Neuronal stem cell (in vitro differentiated cells): ENCODE data around the gene RGS5.
A peak's percentile ranks its signal among the peaks of the same experiment; 100 is the strongest.

Experiments
- DNase-seq: peaks from one replicate; pipeline ENCODE4 v3.0.0-alpha.2; 2013; ENCODE audit warnings: low spot score
- H2AFZ ChIP-seq: one replicate; pipeline ENCODE4 v1.6.1; 2013; ENCODE audit warnings: mild to moderate bottlenecking, low read length, inconsistent platforms
- H2AK5ac ChIP-seq: 2 replicates; pipeline ENCODE4 v1.6.1; 2013; ENCODE audit warnings: low read depth, mild to moderate bottlenecking, inconsistent platforms, low read length, moderate library complexity, mixed read lengths
- H2BK120ac ChIP-seq: 2 replicates; pipeline ENCODE4 v1.6.1; 2013; ENCODE audit warnings: low read depth, mild to moderate bottlenecking, inconsistent platforms, low read length, moderate library complexity, mixed read lengths
- H2BK12ac ChIP-seq: one replicate; pipeline ENCODE4 v1.6.1; 2013; ENCODE audit warnings: low read length, inconsistent platforms
- H2BK15ac ChIP-seq: 2 replicates; pipeline ENCODE4 v1.6.1; 2013; ENCODE audit warnings: mild to moderate bottlenecking, low read length, inconsistent platforms, mixed read lengths
- H2BK5ac ChIP-seq: one replicate; pipeline ENCODE4 v1.6.1; 2013; ENCODE audit warnings: inconsistent platforms, mild to moderate bottlenecking, low read length, moderate library complexity
- H3K14ac ChIP-seq: one replicate; pipeline ENCODE4 v1.6.1; 2013; ENCODE audit warnings: low read length, inconsistent platforms
- H3K18ac ChIP-seq: 2 replicates; pipeline ENCODE4 v1.6.1; 2013; ENCODE audit warnings: low read length, inconsistent platforms
- H3K23ac ChIP-seq: 2 replicates; pipeline ENCODE4 v1.6.1; 2013; ENCODE audit warnings: low read depth, mild to moderate bottlenecking, mixed read lengths, low read length, inconsistent platforms; ENCODE audit not compliant: poor library complexity
- H3K27ac ChIP-seq: replicated peaks from 3 replicates; pipeline ENCODE4 v1.5.1; 2013; ENCODE audit warnings: low read length, inconsistent platforms
- H3K27me3 ChIP-seq, 3 experiments: 2 replicates each; pipeline ENCODE4 v1.6.1; 2013; ENCODE audit warnings: low read length in 3 of 3, mild to moderate bottlenecking in 2 of 3, inconsistent platforms in 1 of 3, low read depth in 1 of 3, mixed read lengths in 1 of 3, moderate library complexity in 1 of 3; ENCODE audit not compliant: control insufficient read depth in 3 of 3, insufficient read depth in 3 of 3
- H3K36me3 ChIP-seq, 2 donors: replicated peaks in 1 of 2; 2 replicates each; pipeline ENCODE4 v1.6.1; 2013; ENCODE audit warnings: low read length in 2 of 2; ENCODE audit not compliant: control insufficient read depth in 2 of 2, insufficient read depth in 2 of 2
- H3K4ac ChIP-seq: 2 replicates; pipeline ENCODE4 v1.6.1; 2013; ENCODE audit warnings: inconsistent platforms, mild to moderate bottlenecking, low read length, moderate library complexity
- H3K4me1 ChIP-seq, 2 donors: 1 replicate in 1 of 2; 2 replicates in 1 of 2; pipeline ENCODE4 v1.6.1; 2013; ENCODE audit warnings: low read length in 2 of 2, low read depth in 1 of 2; ENCODE audit not compliant: control insufficient read depth in 2 of 2, insufficient read depth in 1 of 2
- H3K4me2 ChIP-seq: one replicate; pipeline ENCODE4 v1.6.1; 2013; ENCODE audit warnings: mild to moderate bottlenecking, low read length, inconsistent platforms; ENCODE audit not compliant: insufficient read depth, poor library complexity, severe bottlenecking
- H3K4me3 ChIP-seq, 2 donors: 2 replicates each; pipeline ENCODE4 v1.5.1; 2013; ENCODE audit warnings: low read length in 2 of 2, mild to moderate bottlenecking in 2 of 2, inconsistent platforms in 1 of 2, moderate library complexity in 1 of 2
- H3K79me1 ChIP-seq: one replicate; pipeline ENCODE4 v1.6.1; 2013; ENCODE audit warnings: low read depth, mild to moderate bottlenecking, inconsistent platforms, low read length, moderate library complexity
- H3K9ac ChIP-seq: one replicate; pipeline ENCODE4 v1.6.1; 2013; ENCODE audit warnings: mild to moderate bottlenecking, low read depth, low read length, inconsistent platforms; ENCODE audit not compliant: poor library complexity
- H3K9me3 ChIP-seq, 2 donors: replicated peaks in 1 of 2; 2 replicates each; pipeline versions ENCODE3 to v1.6.1; 2013; ENCODE audit warnings: low read length in 2 of 2, mild to moderate bottlenecking in 2 of 2, inconsistent platforms in 1 of 2, low read depth in 1 of 2, mixed read lengths in 1 of 2, moderate library complexity in 1 of 2; ENCODE audit not compliant: control insufficient read depth in 2 of 2, insufficient read depth in 1 of 2
- H4K8ac ChIP-seq: one replicate; pipeline ENCODE4 v1.6.1; 2013; ENCODE audit warnings: low read depth, mild to moderate bottlenecking, inconsistent platforms, low read length, moderate library complexity
- H4K91ac ChIP-seq: one replicate; pipeline ENCODE4 v1.6.1; 2013; ENCODE audit warnings: low read length, low read depth, mild to moderate bottlenecking, inconsistent platforms; ENCODE audit not compliant: poor library complexity
- WGBS, 2 donors: extraction: QIAGEN DNeasy Blood & Tissue Kit; methylation state at CpG; one replicate each; pipeline ENCODE4 v1.1.7; 2013; ENCODE audit warnings: missing lambda C conversion rate in 2 of 2, mixed read lengths in 1 of 2; ENCODE audit not compliant: insufficient read length in 2 of 2, insufficient replicate concordance in 1 of 2; ENCODE audit errors: extremely low coverage in 2 of 2; 5-methylcytosine and 5-hydroxymethylcytosine counted together

The RGS5 gene

GRCh38 chr1:163197022-163197421 is 5.7 kb downstream of the RGS5 start:
- Histone ChIP-seq H2AFZ (no peak overlapping the region), H2BK12ac (no peak overlapping the region), H4K8ac (peak overlapping the region; percentile 75), H3K18ac (peak overlapping the region; percentile 21), H3K4me2 (no peak overlapping the region), H3K9me3 (no peaks in the 10 kb centered on the region), H3K14ac (no peak overlapping the region), H2BK120ac (peak overlapping the region; percentile 5), H3K23ac (no peak overlapping the region), H3K27me3 (no peaks in the 10 kb centered on the region), H2BK5ac (no peak overlapping the region), H3K9ac (no peak overlapping the region), H2AK5ac (peak overlapping the region; percentile 65), H3K4me1 (peaks cover 1 to 2% of the 10 kb centered on the region in 2 donors), H3K4me3 (no peak overlapping the region), H3K27ac (no peak overlapping the region), H2BK15ac (no peak overlapping the region), H3K36me3 (no peaks in the 10 kb centered on the region), H4K91ac (no peak overlapping the region), H3K79me1 (no peaks in the 10 kb centered on the region), H3K4ac (no peak overlapping the region)
- no peak for DNase-seq
- WGBS, 2 donors, result no CpG with 5 or more reads among the region's 4 CpGs

DNA sequence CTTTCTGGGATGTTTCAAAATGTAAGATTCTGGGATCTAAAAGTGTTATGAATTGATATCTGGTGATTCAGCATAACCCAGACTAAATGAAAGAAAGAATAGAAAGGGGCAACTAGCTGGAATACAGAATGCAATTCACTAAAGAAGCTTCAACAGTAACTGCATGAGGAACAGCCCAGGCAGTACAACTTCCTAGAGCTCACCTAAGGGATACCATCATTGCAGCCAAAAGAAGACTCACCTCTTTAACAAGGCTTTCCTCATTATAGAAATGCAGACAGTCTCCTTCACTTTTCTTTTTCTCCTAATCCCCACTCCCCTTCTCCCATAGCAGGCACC is 6.3 kb downstream of the RGS5 start:
- no peak overlapping the region for H2AK5ac ChIP-seq
- no peak overlapping the region for H3K23ac ChIP-seq
- H2AFZ ChIP-seq, result no peak overlapping the region
- H3K27me3 ChIP-seq, result no peaks in the 10 kb centered on the region
- no peak overlapping the region for H3K4me2 ChIP-seq
- H3K9me3 ChIP-seq, result no peaks in the 10 kb centered on the region
- H2BK120ac ChIP-seq, result no peak overlapping the region
- no peak overlapping the region for H3K4ac ChIP-seq
- H3K18ac ChIP-seq, result no peak overlapping the region
- no peak overlapping the region for H3K9ac ChIP-seq
- no peak overlapping the region for H2BK12ac ChIP-seq
- H4K8ac ChIP-seq, result no peak overlapping the region
- peaks cover 1 to 2% of the 10 kb centered on the region in 2 donors for H3K4me1 ChIP-seq
- no peaks in the 10 kb centered on the region for H3K79me1 ChIP-seq
- DNase-seq, result no peak
- no peak overlapping the region for H3K14ac ChIP-seq
- no peak overlapping the region for H4K91ac ChIP-seq
- no peak overlapping the region for H2BK15ac ChIP-seq
- no peak overlapping the region for H3K27ac ChIP-seq
- H3K36me3 ChIP-seq, result no peaks in the 10 kb centered on the region
- no peak overlapping the region for H3K4me3 ChIP-seq
- H2BK5ac ChIP-seq, result no peak overlapping the region

DNA sequence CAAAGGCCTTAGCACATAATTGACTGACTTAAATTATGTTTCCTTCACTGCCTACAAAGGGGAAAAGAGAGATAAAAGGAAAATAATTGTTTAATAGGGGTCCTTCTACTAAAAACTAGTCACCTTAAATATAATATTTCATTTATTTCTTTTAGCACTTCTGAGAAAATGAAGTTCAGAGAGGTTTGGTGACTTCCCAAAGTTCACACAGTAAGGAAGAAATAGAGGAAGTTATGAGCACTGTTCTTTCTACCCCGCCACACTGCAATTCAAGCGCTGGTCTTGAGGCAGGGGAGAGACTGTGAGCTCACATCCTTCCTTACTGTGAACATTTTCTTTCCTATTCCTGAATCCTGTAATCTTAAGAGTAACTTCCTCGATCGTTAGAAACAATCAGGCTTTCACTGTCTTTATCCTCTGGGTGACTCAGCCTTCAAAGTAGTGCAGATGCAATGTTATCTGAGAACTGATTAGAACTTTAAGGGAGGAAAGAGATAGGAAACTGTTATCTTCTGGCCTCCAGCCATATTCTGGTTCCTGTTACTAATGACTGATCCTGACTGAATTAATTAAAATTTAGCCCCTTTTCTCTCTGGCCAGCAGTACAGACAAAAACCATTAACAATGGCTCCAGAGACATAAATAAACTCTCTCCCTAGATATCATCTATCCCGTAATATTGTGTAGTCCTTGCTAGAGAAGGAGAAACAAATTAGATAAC is 6.8 kb downstream of the RGS5 start:
- Histone ChIP-seq H3K4me3 (no peak overlapping the region), H2AK5ac (no peak overlapping the region), H2AFZ (no peak overlapping the region), H3K4ac (no peak overlapping the region), H4K91ac (no peak overlapping the region), H2BK15ac (no peak overlapping the region), H3K18ac (no peak overlapping the region), H3K79me1 (no peaks in the 10 kb centered on the region), H2BK5ac (no peak overlapping the region), H3K27ac (no peak overlapping the region), H2BK12ac (no peak overlapping the region), H3K27me3 (no peaks in the 10 kb centered on the region), H3K36me3 (no peaks in the 10 kb centered on the region), H3K9ac (no peak overlapping the region), H2BK120ac (no peak overlapping the region), H3K23ac (no peak overlapping the region), H3K14ac (no peak overlapping the region), H3K4me2 (no peak overlapping the region), H3K9me3 (no peaks in the 10 kb centered on the region), H3K4me1 (peaks cover 1 to 2% of the 10 kb centered on the region in 2 donors), H4K8ac (no peak overlapping the region)
- WGBS, 2 donors, result no CpG with 5 or more reads among the region's 5 CpGs
- DNase-seq, result no peak

DNA sequence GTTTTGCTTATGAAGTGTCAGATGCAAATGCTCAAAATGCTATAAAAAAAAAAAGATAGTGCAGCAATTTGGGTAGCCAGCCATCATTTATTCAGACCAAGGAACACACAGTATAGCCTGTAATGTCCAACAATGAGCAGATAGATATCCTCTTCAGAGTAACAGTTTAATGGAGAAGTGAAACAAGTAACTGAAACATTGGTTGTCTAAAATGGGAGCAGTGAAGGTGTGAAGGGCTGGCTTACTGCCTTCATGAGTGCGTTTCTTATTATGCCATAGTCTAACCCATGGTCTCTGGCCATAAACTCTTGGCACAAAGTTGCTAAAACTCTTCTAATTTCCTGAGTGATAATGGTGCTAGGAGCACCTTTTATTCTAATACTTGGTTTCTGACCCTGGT is 11.4 kb downstream of the RGS5 start:
- H3K18ac ChIP-seq, result no peak overlapping the region
- no peak overlapping the region for H3K27ac ChIP-seq
- H3K9me3 ChIP-seq, result no peaks in the 10 kb centered on the region
- H3K79me1 ChIP-seq, result no peaks in the 10 kb centered on the region
- no peak overlapping the region for H4K91ac ChIP-seq
- H2BK15ac ChIP-seq, result no peak overlapping the region
- H2AFZ ChIP-seq, result no peak overlapping the region
- no peak overlapping the region for H3K4me2 ChIP-seq
- H2BK12ac ChIP-seq, result no peak overlapping the region
- H2BK5ac ChIP-seq, result no peak overlapping the region
- no peaks in the 10 kb centered on the region for H3K27me3 ChIP-seq
- no peaks in the 10 kb centered on the region for H3K4me1 ChIP-seq
- no peak overlapping the region for H3K23ac ChIP-seq
- no CpG with 5 or more reads among the region's 1 CpG for WGBS, 2 donors
- H3K9ac ChIP-seq, result no peak overlapping the region
- no peak overlapping the region for H4K8ac ChIP-seq
- DNase-seq, result no peak
- no peaks in the 10 kb centered on the region for H3K36me3 ChIP-seq
- no peak overlapping the region for H2BK120ac ChIP-seq
- H2AK5ac ChIP-seq, result no peak overlapping the region
- no peak overlapping the region for H3K14ac ChIP-seq
- no peak overlapping the region for H3K4me3 ChIP-seq
- H3K4ac ChIP-seq, result no peak overlapping the region
